PC-3 (cell line): Measurements from ENCODE around the gene OR4S2.

Experiments used
- CTCF ChIP-seq: fragments of 300-600 bp; sonication (generic); conservative IDR thresholded peaks from 2 replicates; pipeline ENCODE4 v1.5.1; 2017; ENCODE audit warnings: antibody characterized with exemption, low read depth, mild to moderate bottlenecking, low read length
- EZH2 ChIP-seq: fragments of 300-600 bp; sonication (generic); IDR thresholded peaks from one replicate; pipeline ENCODE4 v1.6.1; 2017; ENCODE audit warnings: antibody characterized with exemption, mild to moderate bottlenecking, low read length; ENCODE audit not compliant: unreplicated experiment
- EZH2phosphoT487 ChIP-seq: fragments of 300-600 bp; sonication (generic); IDR thresholded peaks from 2 replicates; pipeline ENCODE4 v1.6.1; 2018; ENCODE audit warnings: mild to moderate bottlenecking, antibody characterized with exemption, low read length, borderline replicate concordance

DNA sequence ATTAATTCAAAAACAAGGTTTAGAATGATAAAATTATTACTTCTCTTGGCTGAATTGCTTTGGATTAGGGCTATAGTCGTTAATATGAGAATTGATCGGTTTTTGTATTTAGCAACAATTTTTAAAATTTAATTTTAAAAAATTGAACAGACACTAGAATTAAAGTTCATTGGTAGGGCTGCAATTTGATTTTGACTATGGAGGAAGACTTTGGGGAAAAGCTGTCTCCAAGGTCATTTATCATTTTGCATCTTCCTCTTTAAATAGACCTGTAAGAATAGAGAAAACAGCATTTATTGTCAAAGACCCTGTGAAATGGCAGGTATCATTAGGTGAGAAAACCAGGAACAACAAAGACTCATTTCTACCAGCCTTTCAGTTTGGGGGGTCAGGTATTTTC is at the start of gene OR4S2:
- no peak for TF ChIP-seq CTCF
- TF ChIP-seq EZH2, result no peak
- no peak for TF ChIP-seq EZH2phosphoT487
